22Rv1 (cell line): Measurements from ENCODE around the gene STON2.

Source experiments
- ZFX ChIP-seq: fragments of 450-650 bp; IDR thresholded peaks from 2 replicates; pipeline ENCODE4 v1.6.1; 2017; ENCODE audit warnings: antibody characterized with exemption, borderline replicate concordance
- TF ChIP-seq, protein P1 (sequence below): fragments of 450-650 bp; IDR thresholded peaks from 2 replicates; pipeline ENCODE4 v1.5.1; 2017; ENCODE audit warnings: mild to moderate bottlenecking

DNA sequence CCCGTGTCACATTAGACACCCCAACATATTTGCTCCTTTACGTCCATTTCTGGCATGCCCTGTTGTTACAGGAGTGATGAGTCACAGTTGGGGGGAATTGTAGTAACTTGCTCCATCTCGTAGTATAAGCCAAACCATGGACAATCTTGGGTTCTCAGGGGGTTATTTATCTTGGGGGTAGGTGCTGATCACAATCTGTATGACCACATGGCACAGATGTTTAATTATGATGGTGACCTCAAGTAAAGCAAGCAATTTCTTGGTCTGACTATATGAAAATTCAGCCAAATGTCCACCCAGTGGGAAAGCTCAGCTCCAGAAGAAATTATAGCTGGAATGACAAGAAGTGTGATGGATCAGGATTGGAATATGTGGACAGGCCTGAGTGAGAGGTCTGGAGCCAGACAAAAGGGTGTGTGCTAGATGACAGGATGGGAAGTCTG, 32.1 kb upstream of the STON2 start:
- TF ChIP-seq, protein P1, sequence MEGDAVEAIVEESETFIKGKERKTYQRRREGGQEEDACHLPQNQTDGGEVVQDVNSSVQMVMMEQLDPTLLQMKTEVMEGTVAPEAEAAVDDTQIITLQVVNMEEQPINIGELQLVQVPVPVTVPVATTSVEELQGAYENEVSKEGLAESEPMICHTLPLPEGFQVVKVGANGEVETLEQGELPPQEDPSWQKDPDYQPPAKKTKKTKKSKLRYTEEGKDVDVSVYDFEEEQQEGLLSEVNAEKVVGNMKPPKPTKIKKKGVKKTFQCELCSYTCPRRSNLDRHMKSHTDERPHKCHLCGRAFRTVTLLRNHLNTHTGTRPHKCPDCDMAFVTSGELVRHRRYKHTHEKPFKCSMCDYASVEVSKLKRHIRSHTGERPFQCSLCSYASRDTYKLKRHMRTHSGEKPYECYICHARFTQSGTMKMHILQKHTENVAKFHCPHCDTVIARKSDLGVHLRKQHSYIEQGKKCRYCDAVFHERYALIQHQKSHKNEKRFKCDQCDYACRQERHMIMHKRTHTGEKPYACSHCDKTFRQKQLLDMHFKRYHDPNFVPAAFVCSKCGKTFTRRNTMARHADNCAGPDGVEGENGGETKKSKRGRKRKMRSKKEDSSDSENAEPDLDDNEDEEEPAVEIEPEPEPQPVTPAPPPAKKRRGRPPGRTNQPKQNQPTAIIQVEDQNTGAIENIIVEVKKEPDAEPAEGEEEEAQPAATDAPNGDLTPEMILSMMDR = no peak
- no peak for TF ChIP-seq ZFX
